Karpas-422 (cell line): ENCODE measurements around the gene MACROD2. TPM values are rescaled to one million over a fixed set of nuclear protein-coding genes. Genes with fewer than 3 reads are reported as not detected.

Experiments used
- DNase-seq: peaks from one replicate; pipeline ENCODE4 v3.0.0-alpha.2; 2015
- H2AFZ ChIP-seq: fragments of 200-600 bp; sonication (generic); 2 replicates; pipeline ENCODE4 v1.6.1; 2014; ENCODE audit warnings: antibody characterized with exemption, low read length, mixed read lengths
- H3K27ac ChIP-seq: fragments of 200-600 bp; sonication (generic); 2 replicates; pipeline ENCODE4 v1.5.1; 2014; ENCODE audit warnings: mild to moderate bottlenecking, low read length, moderate library complexity
- H3K27me3 ChIP-seq: fragments of 200-600 bp; sonication (generic); 2 replicates; pipeline ENCODE4 v1.6.1; 2014; ENCODE audit warnings: low read length, mixed read lengths
- H3K36me3 ChIP-seq: fragments of 200-600 bp; sonication (generic); 2 replicates; pipeline ENCODE4 v1.6.1; 2014; ENCODE audit warnings: low read length, mixed read lengths; ENCODE audit not compliant: insufficient read depth
- H3K4me1 ChIP-seq: fragments of 200-600 bp; sonication (generic); 2 replicates; pipeline ENCODE4 v1.6.1; 2014; ENCODE audit warnings: mild to moderate bottlenecking, low read length, mixed read lengths
- H3K4me2 ChIP-seq: fragments of 200-600 bp; sonication (generic); 2 replicates; pipeline ENCODE4 v1.6.1; 2014; ENCODE audit warnings: low read length, low read depth, mild to moderate bottlenecking; ENCODE audit not compliant: poor library complexity, severe bottlenecking
- H3K4me3 ChIP-seq: fragments of 200-600 bp; sonication (generic); 2 replicates; pipeline ENCODE4 v1.5.1; 2014; ENCODE audit warnings: mild to moderate bottlenecking, antibody characterized with exemption, low read length, mixed read lengths
- H3K79me2 ChIP-seq: fragments of 200-600 bp; sonication (generic); 2 replicates; pipeline ENCODE4 v1.6.1; 2014; ENCODE audit warnings: mild to moderate bottlenecking, low read length, mixed read lengths
- H3K9ac ChIP-seq: fragments of 200-600 bp; sonication (generic); 2 replicates; pipeline ENCODE4 v1.6.0; 2014; ENCODE audit warnings: low read length
- H3K9me2 ChIP-seq: fragments of 200-600 bp; sonication (generic), shearing (Covaris generic); replicated peaks from 2 replicates; pipeline ENCODE4 v1.6.0; 2014; ENCODE audit warnings: mild to moderate bottlenecking, low read length, moderate library complexity; ENCODE audit not compliant: insufficient read depth
- H3K9me3 ChIP-seq: fragments of 300-700, 200-600 bp; sonication (generic); 2 replicates; pipeline ENCODE4 v1.6.1; 2014; ENCODE audit warnings: low read length, mixed read lengths
- H4K20me1 ChIP-seq: fragments of 200-600 bp; sonication (generic); 2 replicates; pipeline ENCODE4 v1.6.1; 2014; ENCODE audit warnings: mild to moderate bottlenecking, antibody characterized with exemption, low read length, low read depth; ENCODE audit not compliant: insufficient read depth
- total RNA-seq: library from RNA; depleted of rRNA; stranded (reverse); fragments of >200 nt; shearing (Covaris generic); gene quantifications from 2 replicates; pipeline ENCODE4 v1.2.3, GENCODE V29; 2014; ENCODE audit warnings: low replicate concordance

Gene MACROD2
- total RNA-seq, 1 experiment from 2014 or later: 0.15 TPM

- no peak overlapping the region for H3K9ac ChIP-seq
- no peaks in the 10 kb centered on the region for H3K79me2 ChIP-seq
- H3K27ac ChIP-seq: no peak overlapping the region; the same call in 1 of the 2 replicates
- H3K9me3 ChIP-seq: no peaks in the 10 kb centered on the region
- H3K36me3 ChIP-seq: no peaks in the 10 kb centered on the region
- no peaks in the 10 kb centered on the region for H4K20me1 ChIP-seq
- no peaks in the 10 kb centered on the region for H3K27me3 ChIP-seq
- no peak overlapping the region for H2AFZ ChIP-seq
- no peak for DNase-seq
- H3K4me2 ChIP-seq: no peak overlapping the region
- H3K4me1 ChIP-seq: peaks cover 69% of the 10 kb centered on the region
- no peak overlapping the region for H3K4me3 ChIP-seq
- H3K9me2 ChIP-seq: no peaks in the 10 kb centered on the region
Observed at GRCh38 chr20:15851576-15852215, 1856.4 kb downstream of the MACROD2 start.

GRCh38 chr20:15854911-15855310, 1859.6 kb downstream of the MACROD2 start:
- Histone ChIP-seq H2AFZ (peak overlapping the region; percentile 13; the same call in 1 of the 2 replicates), H3K4me1 (peaks cover 77% of the 10 kb centered on the region), H3K9me2 (no peaks in the 10 kb centered on the region), H3K36me3 (no peaks in the 10 kb centered on the region), H3K79me2 (no peaks in the 10 kb centered on the region), H3K4me3 (no peak overlapping the region), H3K27me3 (no peaks in the 10 kb centered on the region), H3K27ac (peak overlapping the region; percentile 93), H3K4me2 (peak overlapping the region; percentile 60), H3K9ac (peak overlapping the region; percentile 33), H4K20me1 (no peaks in the 10 kb centered on the region), H3K9me3 (no peaks in the 10 kb centered on the region)
- peak; percentile 78 for DNase-seq

- no peaks in the 10 kb centered on the region for H4K20me1 ChIP-seq
- H3K4me2 ChIP-seq: peak overlapping the region; percentile 60
- H3K9ac ChIP-seq: peak overlapping the region; percentile 53
- no peaks in the 10 kb centered on the region for H3K79me2 ChIP-seq
- H3K9me2 ChIP-seq: no peaks in the 10 kb centered on the region
- no peaks in the 10 kb centered on the region for H3K27me3 ChIP-seq
- H3K27ac ChIP-seq: peak overlapping the region; percentile 93
- H3K4me1 ChIP-seq: peaks cover 68% of the 10 kb centered on the region
- no peaks in the 10 kb centered on the region for H3K36me3 ChIP-seq
- H3K4me3 ChIP-seq: peak overlapping the region; percentile 31
- H2AFZ ChIP-seq: no peak overlapping the region
- DNase-seq: peak; percentile 90
- H3K9me3 ChIP-seq: no peaks in the 10 kb centered on the region
Observed at GRCh38 chr20:15857173-15857784, 1862.0 kb downstream of the MACROD2 start.

GRCh38 chr20:15859061-15859460, 1863.7 kb downstream of the MACROD2 start:
- H3K4me2 ChIP-seq: peak overlapping the region; percentile 60
- peaks cover 57% of the 10 kb centered on the region for H3K4me1 ChIP-seq
- DNase-seq: peak; percentile 58

GRCh38 chr20:15860850-15861249, 1865.5 kb downstream of the MACROD2 start:
- 0 out of 2 replicates have a peak overlapping the region, but pooled peaks have one; percentile 1 for H2AFZ ChIP-seq
- peaks cover 54% of the 10 kb centered on the region for H3K4me1 ChIP-seq
- no peaks in the 10 kb centered on the region for H3K36me3 ChIP-seq
- no peak for DNase-seq
- H3K9me3 ChIP-seq: no peaks in the 10 kb centered on the region
- no peak overlapping the region for H3K9ac ChIP-seq
- no peak overlapping the region for H3K27ac ChIP-seq
- no peaks in the 10 kb centered on the region for H3K79me2 ChIP-seq
- H4K20me1 ChIP-seq: no peaks in the 10 kb centered on the region
- no peaks in the 10 kb centered on the region for H3K9me2 ChIP-seq
- no peaks in the 10 kb centered on the region for H3K27me3 ChIP-seq
- H3K4me3 ChIP-seq: no peak overlapping the region
- H3K4me2 ChIP-seq: no peak overlapping the region

More at GRCh38 chr20:15859061-15859460, 1863.7 kb downstream of the MACROD2 start:
- H3K27ac ChIP-seq: peak overlapping the region; percentile 93
- H4K20me1 ChIP-seq: no peaks in the 10 kb centered on the region
- no peaks in the 10 kb centered on the region for H3K79me2 ChIP-seq
- no peak overlapping the region for H3K9ac ChIP-seq
- H2AFZ ChIP-seq: no peak overlapping the region; the same call in 1 of the 2 replicates
- H3K4me3 ChIP-seq: no peak overlapping the region
- H3K9me2 ChIP-seq: no peaks in the 10 kb centered on the region
- H3K27me3 ChIP-seq: no peaks in the 10 kb centered on the region
- no peaks in the 10 kb centered on the region for H3K36me3 ChIP-seq
- no peaks in the 10 kb centered on the region for H3K9me3 ChIP-seq

- Histone ChIP-seq H3K4me3 (no peak overlapping the region), H3K27ac (no peak overlapping the region), H2AFZ (no peak overlapping the region), H3K9me2 (no peaks in the 10 kb centered on the region), H3K9me3 (no peaks in the 10 kb centered on the region), H3K4me2 (no peak overlapping the region), H3K9ac (no peak overlapping the region), H3K27me3 (no peaks in the 10 kb centered on the region), H3K36me3 (no peaks in the 10 kb centered on the region), H4K20me1 (no peaks in the 10 kb centered on the region), H3K79me2 (no peaks in the 10 kb centered on the region), H3K4me1 (peaks cover 42% of the 10 kb centered on the region)
- DNase-seq: no peak
Observed at GRCh38 chr20:15862178-15862577, 1866.9 kb downstream of the MACROD2 start.

GRCh38 chr20:15863735-15864134, 1868.4 kb downstream of the MACROD2 start:
- Histone ChIP-seq H3K4me3 (no peak overlapping the region), H3K9me2 (no peaks in the 10 kb centered on the region), H3K9ac (no peak overlapping the region), H4K20me1 (no peaks in the 10 kb centered on the region), H3K27me3 (no peaks in the 10 kb centered on the region), H3K9me3 (no peaks in the 10 kb centered on the region), H3K79me2 (no peaks in the 10 kb centered on the region), H2AFZ (peak overlapping the region; percentile 68; the same call in 1 of the 2 replicates), H3K36me3 (no peaks in the 10 kb centered on the region), H3K27ac (no peak overlapping the region), H3K4me1 (peaks cover 29% of the 10 kb centered on the region), H3K4me2 (no peak overlapping the region)
- no peak for DNase-seq

- Histone ChIP-seq H3K4me3 (no peak overlapping the region), H3K27me3 (no peaks in the 10 kb centered on the region)
- no peak for DNase-seq
Observed at GRCh38 chr20:15865553-15865952, 1870.2 kb downstream of the MACROD2 start.

More at GRCh38 chr20:15865553-15865952, 1870.2 kb downstream of the MACROD2 start:
- Histone ChIP-seq H4K20me1 (no peaks in the 10 kb centered on the region), H3K9me2 (no peaks in the 10 kb centered on the region), H3K9me3 (no peaks in the 10 kb centered on the region), H3K4me1 (peaks cover 19% of the 10 kb centered on the region), H3K27ac (no peak overlapping the region), H3K79me2 (no peaks in the 10 kb centered on the region), H3K4me2 (peak overlapping the region; percentile 17), H3K9ac (no peak overlapping the region), H3K36me3 (no peaks in the 10 kb centered on the region), H2AFZ (peak overlapping the region; percentile 21; the same call in 1 of the 2 replicates)
